RPMI7951 (cell line): ENCODE results near the gene KCNK1. TPM values are rescaled to one million over a fixed set of nuclear protein-coding genes. Genes with fewer than 3 reads are reported as not detected.
"Not testable (repeated sequence)": the region's sequence is repeated elsewhere in the genome, so short reads cannot be mapped to it uniquely, and the experiment has no call there.

Source experiments
- DNase-seq: peaks from one replicate; pipeline ENCODE4 v3.0.0-alpha.2; 2012; ENCODE audit warnings: low read depth
- total RNA-seq: library from RNA; depleted of rRNA; stranded (reverse); fragments of >200 nt; shearing (Covaris generic); gene quantifications from 2 replicates; pipeline ENCODE4 v1.2.3, GENCODE V29; 2014

Gene KCNK1
- total RNA-seq, 1 experiment from 2014 or later = 0.12 TPM

DNA sequence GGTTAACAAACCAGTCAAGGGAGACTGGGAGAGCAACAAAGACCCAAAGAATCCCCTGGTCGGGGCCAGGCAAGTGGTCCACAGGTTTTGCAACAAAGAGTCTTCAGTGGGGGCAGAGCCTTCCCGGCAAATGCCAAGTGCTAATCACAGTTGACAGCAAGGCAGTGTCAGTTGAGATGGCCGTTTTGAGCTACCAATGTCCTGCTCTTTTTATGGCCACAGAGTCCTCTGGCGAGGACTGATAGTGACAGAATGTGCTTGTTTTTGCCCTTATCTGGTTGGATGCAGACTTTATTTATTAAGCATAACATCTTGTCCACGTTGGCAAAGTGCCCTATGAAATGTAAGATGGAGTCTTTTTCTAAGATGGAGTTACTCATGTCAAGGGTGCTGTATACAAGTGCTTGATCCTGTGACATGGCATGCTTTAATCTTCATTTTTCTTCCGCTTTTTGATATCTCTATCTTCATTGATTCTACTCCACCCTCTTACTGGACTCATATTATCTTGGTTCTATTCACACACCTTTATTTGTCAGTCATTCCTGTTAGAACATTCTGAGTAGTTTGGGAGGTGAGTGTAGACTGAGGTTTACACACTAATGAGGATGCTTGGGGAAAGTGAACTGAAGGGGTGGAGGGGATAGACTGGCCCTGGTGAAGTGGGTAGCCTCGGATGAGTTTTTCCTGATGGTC lies 51.8 kb downstream of the KCNK1 start:
- DNase-seq = no peak

DNA sequence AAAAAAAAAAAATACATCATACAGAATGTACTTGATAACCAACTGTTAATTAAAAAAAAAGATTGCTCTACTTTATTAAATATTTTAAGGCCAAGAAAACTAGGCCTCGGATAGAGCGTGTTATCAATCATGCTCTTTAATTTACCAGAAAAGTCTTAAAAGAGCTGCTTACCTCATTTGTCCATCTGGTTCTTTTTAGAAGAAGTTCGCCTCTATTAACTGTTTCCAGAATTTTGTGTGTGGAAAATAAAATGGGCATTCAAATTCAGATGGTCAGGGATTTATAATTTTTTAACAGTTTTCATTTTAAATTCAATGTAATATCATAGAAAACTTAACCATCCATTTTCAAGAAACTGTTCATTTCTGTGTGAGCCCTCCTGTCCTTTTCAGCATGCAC lies 53.8 kb downstream of the KCNK1 start:
- DNase-seq = no peak

DNA sequence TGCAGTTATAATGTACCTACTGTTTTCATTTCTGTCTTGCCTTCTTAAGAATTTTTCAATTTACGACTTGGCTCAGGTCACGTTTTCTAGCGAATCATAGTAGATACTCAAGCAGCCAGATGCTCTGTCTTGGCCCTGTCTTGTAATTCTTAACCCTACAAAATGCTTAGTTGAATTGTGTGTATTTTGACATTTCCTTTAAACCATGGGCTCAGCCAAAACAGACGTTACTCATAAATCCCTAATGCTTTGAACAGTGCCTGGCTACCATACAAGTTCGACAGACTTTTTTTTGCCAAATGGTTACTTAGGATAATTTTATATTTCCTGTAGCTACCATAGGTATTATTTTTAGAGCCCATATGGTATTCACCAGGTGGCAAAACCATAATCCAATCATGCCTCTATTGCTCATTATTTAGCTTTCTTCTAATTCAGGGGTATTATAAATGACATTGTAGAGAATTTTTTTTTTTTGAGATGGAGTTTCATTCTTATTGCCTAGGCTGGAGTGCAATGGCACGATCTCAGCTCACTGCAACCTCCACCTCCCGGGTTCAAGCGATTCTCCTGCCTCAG lies 54.3 kb downstream of the KCNK1 start:
- DNase-seq = no peak

DNA sequence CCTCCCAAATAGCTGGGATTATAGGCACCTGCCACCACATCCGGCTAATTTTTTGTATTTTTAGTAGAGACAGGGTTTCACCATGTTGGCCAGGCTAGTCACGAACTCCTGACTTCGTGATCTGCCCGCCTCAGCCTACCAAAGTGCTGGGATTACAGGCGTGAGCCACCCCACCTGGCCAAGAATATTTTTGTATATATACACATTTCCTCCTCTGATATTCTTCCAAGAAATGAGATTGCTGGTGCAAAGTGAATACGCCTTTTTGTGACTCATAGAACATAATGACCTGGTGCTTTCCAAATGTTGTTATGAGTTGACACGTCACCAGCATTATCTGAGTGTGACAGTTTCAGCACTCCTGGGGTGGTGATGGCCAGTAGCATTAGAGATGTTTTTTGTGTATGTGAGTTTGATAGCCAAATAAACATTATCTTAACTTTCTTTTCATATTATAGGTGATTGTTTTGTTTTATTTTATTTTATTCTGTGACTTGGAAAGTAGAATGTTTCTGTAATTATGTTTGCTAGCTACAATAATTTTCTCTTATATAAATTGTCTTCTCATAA lies 54.9 kb downstream of the KCNK1 start:
- peak; percentile 39 for DNase-seq

DNA sequence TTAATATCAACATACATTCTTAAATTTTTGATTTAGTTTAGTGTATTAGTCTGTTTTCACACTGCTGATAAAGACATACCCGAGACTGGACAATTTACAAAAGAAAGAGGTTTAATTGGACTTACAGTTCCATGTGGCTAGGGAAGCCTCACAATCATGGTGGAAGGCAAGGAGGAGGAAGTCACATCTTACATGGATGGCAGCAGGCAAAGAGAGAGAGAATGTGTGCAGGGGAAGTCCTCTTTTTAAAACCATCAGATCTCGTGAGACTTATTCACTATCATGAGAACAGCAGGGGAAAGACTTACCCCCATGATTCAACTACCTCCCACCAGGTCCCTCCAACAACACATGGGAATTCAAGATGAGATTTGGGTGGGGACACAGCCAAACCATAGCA lies 56.5 kb downstream of the KCNK1 start:
- DNase-seq = not testable (repeated sequence)

DNA sequence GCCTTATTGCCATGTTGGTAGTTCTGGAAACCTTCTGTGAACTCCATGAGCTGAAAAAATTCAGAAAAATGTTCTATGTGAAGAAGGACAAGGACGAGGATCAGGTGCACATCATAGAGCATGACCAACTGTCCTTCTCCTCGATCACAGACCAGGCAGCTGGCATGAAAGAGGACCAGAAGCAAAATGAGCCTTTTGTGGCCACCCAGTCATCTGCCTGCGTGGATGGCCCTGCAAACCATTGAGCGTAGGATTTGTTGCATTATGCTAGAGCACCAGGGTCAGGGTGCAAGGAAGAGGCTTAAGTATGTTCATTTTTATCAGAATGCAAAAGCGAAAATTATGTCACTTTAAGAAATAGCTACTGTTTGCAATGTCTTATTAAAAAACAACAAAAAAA lies 57.4 kb downstream of the KCNK1 start:
- no peak for DNase-seq

DNA sequence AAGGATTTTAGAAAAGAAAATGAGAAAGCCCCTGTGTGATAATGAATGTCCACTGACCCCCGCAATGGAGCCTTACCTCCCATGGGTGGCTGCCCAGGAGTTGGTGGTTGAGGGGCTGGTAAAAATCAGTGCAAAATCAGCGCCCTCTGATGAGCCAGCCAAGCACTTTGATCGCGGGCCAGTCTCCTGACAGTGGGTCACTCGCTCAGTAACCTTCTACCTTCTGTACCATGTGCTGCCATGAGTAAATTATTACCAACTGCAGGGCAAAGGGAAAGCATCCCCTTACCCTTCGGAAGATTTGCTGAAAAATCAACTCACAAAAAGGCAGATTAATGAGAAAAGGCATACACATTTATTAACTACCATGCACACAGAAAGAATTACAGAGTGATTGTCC lies 58.8 kb downstream of the KCNK1 start:
- DNase-seq = no peak

DNA sequence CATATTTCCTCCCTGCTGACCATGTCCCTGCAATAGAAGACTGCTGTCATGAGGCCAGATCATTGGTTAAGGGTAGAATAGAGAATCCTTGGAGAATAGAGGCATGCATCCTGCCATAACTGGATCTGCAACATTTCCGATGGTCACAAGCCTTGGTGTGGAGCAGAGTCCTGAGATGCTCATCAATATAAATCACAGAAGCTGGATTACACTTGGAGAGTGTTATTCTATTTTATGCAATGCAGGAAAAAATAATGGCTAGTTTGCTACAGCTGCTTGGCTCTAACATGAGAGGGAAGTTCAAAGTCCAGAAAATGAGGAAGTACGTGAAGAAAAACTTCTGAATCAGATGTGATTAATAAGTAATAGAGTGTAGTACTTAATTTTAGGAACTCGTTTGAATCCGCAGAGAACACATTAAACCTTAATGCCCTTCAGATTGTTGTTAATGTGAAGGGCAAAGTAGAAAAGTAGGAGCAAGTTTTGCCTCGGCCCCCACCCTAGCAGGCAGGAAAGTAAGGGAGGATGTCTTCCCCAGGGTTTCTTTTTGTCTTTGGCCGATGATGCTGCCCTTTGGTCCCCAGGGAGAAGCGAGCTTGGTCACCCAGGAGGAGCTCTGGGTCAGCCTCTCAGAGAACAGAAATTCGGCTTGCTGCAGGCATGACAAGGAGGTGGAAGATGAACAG lies 59.5 kb downstream of the KCNK1 start:
- no peak for DNase-seq

DNA sequence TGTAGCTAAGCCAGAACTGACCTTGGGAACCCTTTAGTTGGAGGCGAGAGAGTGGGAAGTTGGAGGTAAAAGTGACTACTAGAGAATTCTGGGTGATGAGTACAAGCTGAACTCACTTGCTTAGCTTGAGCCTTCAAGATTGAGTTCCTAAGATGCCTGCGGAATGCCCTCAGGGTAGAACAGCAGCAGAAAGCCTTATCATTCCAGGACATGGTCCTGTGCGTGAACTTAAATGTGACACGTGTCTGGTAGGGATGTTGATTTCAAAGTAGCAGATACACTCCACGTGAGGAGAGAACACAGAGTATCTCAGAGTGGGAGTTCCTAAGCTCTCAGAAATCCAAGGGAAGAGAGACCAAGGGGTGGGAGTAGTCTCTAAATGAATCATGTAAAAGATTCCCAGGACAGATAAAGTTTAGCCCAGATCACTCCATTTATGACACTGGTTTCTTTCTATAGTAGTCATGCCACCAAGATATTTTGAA lies 60.1 kb downstream of the KCNK1 start:
- peak; percentile 31 for DNase-seq

DNA sequence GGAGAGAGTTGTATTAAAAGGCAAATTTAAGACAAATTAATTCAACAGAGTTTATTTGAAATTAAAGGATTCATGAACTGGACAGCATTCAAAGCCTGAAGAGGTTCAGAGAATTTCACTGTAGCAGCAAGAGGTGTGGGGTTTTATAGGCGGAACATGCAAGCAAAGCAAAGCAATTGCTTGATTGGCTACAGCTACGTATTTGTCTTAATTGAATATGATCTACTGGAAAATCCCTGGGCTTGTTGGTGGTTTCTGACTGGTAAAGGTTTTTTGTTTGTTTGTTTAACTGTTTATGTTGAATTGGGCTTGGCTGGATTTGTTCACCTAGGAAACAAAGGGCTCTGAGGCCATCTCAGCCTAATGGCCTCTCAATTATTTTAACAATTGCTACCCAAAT lies 61.5 kb downstream of the KCNK1 start:
- no peak for DNase-seq

DNA sequence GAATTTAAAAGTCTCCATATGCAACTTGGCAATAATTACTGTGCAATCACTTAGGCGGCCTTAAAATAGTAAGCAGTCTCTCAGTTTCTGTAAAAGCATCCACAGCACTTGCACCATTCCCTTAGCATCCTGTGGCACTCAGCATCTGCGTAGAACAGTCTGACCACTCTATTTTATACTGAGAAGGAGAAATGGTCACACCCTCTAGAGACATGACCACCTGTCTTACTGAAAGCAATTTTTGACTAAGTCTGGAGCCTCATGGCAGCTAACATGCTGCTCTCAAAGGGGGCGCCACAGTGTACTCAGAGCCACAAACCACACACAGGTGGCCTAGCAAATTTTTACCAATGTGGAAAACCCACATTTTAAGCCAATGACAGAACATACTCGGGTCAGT lies 62.0 kb downstream of the KCNK1 start:
- DNase-seq = no peak

DNA sequence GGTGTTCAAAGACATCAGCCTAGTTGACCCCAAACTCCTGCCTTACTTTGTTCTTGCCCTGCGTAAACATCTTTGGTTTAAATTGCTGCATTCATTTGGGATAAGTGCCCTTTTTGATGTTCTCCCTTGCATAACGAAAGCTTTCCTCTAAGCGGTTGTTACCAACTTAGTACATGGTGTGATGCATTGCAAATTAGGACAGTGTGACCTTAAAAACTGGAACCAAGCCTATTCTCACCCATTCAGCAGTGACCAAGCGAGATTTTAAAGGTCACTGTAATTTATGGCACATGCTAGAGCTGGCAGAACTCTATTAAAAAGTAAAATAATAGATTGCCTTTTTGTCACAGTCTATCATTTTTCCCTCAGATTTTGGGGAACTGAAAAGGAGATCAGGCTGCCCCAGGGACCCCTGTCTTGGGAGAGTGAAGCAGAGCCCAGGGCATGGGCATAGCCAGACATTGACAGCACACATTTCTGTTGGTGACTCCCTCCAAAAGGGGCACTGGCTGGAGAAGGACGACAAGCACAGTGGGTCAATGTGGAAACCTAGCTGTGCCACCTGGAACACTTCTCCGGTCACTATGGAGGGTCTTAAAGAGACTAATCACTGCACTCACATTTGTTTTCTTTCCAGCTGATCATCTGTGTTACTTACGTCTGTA lies 63.9 kb downstream of the KCNK1 start:
- no peak for DNase-seq

DNA sequence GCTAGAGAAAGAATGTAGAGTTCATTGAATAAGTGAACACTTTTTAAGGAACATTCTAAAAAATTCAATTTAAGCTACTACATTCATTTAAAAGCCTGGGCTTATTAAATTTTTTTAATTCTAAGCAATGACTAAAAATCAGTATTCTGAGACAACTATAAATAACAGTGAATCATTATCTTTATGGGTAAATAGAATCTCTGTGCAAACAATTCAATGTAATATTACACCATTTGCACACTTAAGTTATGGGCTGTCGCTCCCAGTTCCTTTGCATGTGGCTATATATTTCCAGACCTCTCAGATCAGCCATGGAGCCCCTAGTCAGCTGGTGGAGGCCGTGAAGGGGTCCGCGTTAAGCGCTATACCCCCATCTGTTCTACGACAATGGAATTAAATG lies 65.1 kb downstream of the KCNK1 start:
- no peak for DNase-seq

DNA sequence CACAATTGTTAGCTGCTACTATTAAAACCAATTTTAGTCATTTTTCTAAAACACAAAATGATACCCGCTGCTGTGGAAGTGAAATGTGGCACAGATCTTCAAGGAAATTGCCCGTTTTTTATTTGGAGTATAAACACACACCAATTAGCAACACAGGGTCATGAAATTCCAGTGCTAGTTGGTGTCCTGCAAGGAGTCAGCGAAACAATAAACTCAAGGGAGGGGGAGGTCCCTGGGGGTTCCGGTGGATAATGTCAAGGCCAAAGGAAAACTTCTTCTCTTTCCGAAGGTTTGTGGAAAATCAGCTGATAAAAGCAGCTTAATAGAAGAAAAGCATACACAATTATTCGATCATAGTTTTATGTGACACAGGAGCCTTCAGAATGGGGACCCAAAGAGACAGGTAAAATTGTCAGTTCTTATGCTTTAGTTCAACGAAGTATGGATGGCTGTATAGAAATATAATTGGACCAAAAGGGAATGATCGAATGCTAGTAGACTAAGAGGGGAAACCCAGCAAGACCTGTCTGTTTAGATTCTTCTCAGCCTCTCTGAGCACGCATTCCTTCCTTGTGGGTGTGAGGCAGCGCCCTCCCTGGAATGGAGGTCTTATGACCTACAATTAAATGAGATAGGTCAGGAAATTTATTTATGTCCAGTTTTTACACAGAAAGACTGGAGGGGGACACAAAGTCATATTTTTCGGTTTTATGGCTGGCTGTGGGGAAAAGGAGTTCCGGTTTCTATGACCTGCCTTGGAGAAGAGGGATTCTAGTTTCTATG lies 65.9 kb downstream of the KCNK1 start:
- no peak for DNase-seq

DNA sequence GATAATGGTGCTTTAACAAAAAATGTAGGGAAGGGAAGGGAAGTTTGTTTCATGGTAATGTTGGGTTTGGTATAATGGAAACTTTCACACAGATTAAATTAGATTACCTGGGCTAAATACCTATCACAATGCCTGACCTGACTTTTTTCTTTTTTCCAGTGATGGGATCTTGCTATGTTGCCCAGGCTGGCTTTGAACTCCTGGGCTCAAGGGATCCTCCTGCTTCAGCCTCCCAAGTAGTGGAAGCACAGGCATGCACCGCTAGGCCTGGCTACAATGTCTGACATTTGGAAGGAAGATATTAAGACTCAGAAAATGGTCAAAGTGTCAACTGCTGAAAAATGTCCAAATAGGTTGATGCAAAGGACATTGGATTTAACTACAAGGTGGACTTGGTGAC lies 67.4 kb downstream of the KCNK1 start:
- no peak for DNase-seq

DNA sequence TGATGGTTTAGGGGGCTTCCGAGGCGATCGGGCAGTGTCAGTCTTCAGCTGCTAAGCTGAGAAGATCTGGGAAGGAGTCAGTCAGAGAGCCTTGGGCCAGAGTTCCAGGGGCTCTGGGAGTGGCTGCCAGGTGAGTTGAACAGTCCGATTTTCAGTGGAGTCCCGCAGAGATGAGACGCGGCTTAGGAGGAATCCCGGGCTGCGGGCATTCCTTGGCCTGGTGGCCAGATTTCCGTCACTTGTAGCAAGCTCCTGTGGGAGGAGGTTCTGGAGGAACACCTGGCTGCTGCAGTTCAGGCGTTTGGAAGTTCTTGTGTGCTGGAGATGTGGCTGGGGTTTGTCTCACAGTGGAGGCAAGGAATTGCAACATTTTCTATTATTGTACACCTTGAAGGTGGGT lies 72.7 kb downstream of the KCNK1 start:
- DNase-seq = not testable (repeated sequence)

DNA sequence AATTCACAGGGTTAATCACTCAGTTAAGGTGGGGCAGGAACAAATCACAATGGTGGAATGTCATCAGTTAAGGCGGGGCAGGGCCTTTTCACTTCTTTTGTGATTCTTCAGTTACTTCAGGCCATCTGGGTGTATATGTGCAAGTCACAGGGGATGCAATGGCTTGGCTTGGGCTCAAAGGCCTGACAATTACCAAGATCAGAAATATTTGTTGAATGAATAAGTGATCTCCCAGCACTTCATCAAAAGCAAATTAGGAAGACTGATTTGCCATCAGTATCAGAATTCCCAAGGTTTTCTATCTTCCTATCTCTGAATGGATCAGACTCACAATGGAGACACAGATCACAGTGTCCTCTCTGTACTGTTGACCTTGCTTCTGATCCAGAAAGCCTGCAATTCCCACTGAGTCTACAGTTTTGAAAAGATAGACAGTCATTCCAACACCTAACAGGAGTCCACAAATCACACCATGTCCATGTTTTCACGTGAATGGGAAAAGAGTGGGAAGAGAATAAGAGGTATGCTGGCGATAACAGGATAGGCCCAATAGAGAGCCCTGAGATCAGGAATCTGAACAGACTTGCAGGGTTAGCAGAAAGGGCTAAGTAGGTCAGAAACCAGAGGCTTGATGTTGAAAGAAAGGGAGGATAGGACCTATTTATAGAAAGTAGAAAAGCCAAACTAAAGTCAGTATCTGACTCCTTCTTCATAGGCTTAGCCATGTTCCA lies 75.3 kb downstream of the KCNK1 start:
- no peak for DNase-seq

DNA sequence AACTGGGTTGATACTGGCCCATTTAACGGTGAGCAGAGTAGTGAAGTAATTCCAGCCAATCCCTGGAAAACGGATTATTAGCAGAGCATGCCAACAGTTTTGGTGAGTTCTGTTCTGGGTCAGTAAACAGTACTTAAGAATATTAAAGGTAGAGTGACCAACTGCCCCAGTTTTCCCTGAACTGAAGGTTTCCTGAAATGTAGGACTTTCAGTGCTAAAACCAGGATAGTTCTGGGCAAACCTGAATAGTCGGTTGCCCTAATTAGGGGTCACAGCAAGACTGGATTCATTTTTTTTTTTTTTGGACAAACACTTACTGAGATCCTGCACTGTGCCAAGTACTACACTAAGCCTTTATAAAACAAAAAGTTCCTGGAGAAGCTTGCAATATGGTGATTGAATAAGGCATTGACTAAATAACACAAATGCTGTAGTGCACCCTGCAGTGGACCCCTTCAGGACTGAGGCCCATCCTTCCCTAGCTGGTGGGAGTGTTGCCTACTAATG lies 75.9 kb downstream of the KCNK1 start:
- no peak for DNase-seq

DNA sequence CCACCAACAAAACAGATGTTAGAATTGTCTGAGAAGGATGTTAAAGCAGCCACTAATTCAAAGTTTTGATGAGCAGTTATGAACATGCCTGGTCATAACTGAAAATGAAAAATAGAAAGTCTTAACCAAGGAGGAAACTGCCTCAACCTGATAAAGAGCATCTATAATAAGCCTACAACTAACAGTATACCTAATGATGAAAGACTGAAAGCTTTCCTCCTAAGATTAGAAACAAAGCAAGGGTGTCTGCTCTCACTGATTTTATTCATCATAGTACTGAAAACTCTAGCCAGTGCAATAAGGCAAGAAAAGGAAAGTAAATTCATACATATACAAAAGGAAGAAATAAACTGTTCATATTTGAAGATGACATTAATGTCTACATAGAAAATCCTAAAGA lies 82.0 kb downstream of the KCNK1 start:
- DNase-seq = no peak

DNA sequence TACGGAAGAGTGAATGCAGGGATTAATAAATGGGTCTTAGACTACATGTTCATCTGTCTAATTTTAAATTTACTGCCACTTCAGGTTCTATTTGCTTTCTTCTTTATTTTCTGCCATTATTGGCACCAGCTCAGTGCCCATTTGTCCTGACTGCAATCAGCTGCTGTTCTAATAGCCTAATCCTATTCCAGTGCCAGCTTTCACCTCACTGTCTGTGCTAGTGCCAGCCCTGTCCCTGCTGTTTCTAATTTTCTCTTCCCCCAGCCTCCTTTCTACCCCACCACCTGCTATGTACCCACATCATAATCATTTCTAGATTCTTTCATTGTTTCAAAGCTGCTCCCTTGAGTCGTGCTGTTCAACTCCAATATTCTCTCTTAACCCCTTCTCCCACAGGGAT lies 86.4 kb downstream of the KCNK1 start:
- DNase-seq = no peak
